GM19025 (cell line): ENCODE data around the gene CYP2C9.
"Not testable (repeated sequence)": the region's sequence is repeated elsewhere in the genome, so short reads cannot be mapped to it uniquely, and the experiment has no call there.

Experiments used
- ATAC-seq: cut with Tn5 transposase; IDR thresholded peaks from one replicate; pipeline ENCODE4 v1.9.1; 2021; ENCODE audit warnings: mild to moderate bottlenecking, low read depth, moderate library complexity; ENCODE audit not compliant: unreplicated experiment

CYP2C9 gene

GRCh38 chr10:94938383-94938782 lies at the start of gene CYP2C9:
Gene CYP2C9, plus strand, starts transcription at chr10:94938658. Its CDS starts 25 bp downstream, at chr10:94938683.
- ATAC-seq = no peak

- no peak for ATAC-seq
These were observed 49.3 kb upstream of the CYP2C9 start for GRCh38 chr10:94889123-94889522.

GRCh38 chr10:94890264-94891022 lies 48.0 kb upstream of the CYP2C9 start:
- no peak for ATAC-seq

- not testable (repeated sequence) for ATAC-seq
These were observed 40.0 kb upstream of the CYP2C9 start for GRCh38 chr10:94898414-94898813.

GRCh38 chr10:94902080-94902479 lies 36.4 kb upstream of the CYP2C9 start:
- no peak for ATAC-seq

- ATAC-seq = no peak
These were observed 35.9 kb upstream of the CYP2C9 start for GRCh38 chr10:94902570-94902969.

- ATAC-seq = not testable (repeated sequence)
These were observed 33.8 kb upstream of the CYP2C9 start for GRCh38 chr10:94904506-94905148.

- no peak for ATAC-seq
These were observed 22.0 kb upstream of the CYP2C9 start for GRCh38 chr10:94916423-94916822.

GRCh38 chr10:94936721-94937120 lies 1.7 kb upstream of the CYP2C9 start:
- no peak for ATAC-seq

GRCh38 chr10:94943432-94944103 lies 5.1 kb downstream of the CYP2C9 start:
- ATAC-seq = not testable (repeated sequence)

- ATAC-seq = not testable (repeated sequence)
These were observed 7.7 kb downstream of the CYP2C9 start for GRCh38 chr10:94946181-94946580.

GRCh38 chr10:94963901-94964300 lies 25.4 kb downstream of the CYP2C9 start:
- ATAC-seq = no peak

- ATAC-seq = no peak
These were observed 45.1 kb downstream of the CYP2C9 start for GRCh38 chr10:94983555-94983954.

GRCh38 chr10:94989192-94989591 lies 50.7 kb downstream of the CYP2C9 start:
- ATAC-seq = no peak

GRCh38 chr10:94991243-94991888 lies 52.9 kb downstream of the CYP2C9 start:
- ATAC-seq = no peak

GRCh38 chr10:94992811-94993210 lies 54.4 kb downstream of the CYP2C9 start:
- no peak for ATAC-seq

GRCh38 chr10:94997741-94998174 lies 59.3 kb downstream of the CYP2C9 start:
- no peak for ATAC-seq

- ATAC-seq = no peak
These were observed 88.0 kb downstream of the CYP2C9 start for GRCh38 chr10:95026461-95026860.

- ATAC-seq = no peak
These were observed 93.2 kb downstream of the CYP2C9 start for GRCh38 chr10:95031656-95032055.

- no peak for ATAC-seq
These were observed 95.9 kb downstream of the CYP2C9 start for GRCh38 chr10:95034401-95034800.
